Measurements from ENCODE around the gene SLC10A7. TPM values are rescaled to one million over a fixed set of nuclear protein-coding genes. Genes with fewer than 3 reads are reported as not detected.
A peak's percentile ranks its signal among the peaks of the same experiment; 100 is the strongest.

The SLC10A7 gene
- total RNA-seq, 2 donors from 2014 or later, result 14.3 to 16.8 TPM

- DNase-seq (ENCODE audit: low spot score), result no peak
- intact Hi-C loops (cut with DNase I), result no loop called here
These were observed 239.1 kb downstream of the SLC10A7 start for GRCh38 chr4:146282657-146283056.

GRCh38 chr4:146278986-146279385 is 242.8 kb downstream of the SLC10A7 start:
- intact Hi-C loops (cut with DNase I), result no loop called here
- DNase-seq (ENCODE audit: low spot score), result no peak

GRCh38 chr4:146275370-146275769 is 246.4 kb downstream of the SLC10A7 start:
- DNase-seq (ENCODE audit: low spot score), result no peak

GRCh38 chr4:146274774-146275173 is 247.0 kb downstream of the SLC10A7 start:
- DNase-seq (ENCODE audit: low spot score), result no peak
- intact Hi-C loops (cut with DNase I), result no loop called here

More at GRCh38 chr4:146275370-146275769, 246.4 kb downstream of the SLC10A7 start:
- intact Hi-C loops (cut with DNase I), result no loop called here

GRCh38 chr4:146273204-146273901 is 248.4 kb downstream of the SLC10A7 start:
- intact Hi-C loops (cut with DNase I), result no loop called here
- no peak for DNase-seq (ENCODE audit: low spot score)

GRCh38 chr4:146271466-146271865 is 250.3 kb downstream of the SLC10A7 start:
- no peak for DNase-seq (ENCODE audit: low spot score)
- intact Hi-C loops (cut with DNase I), result no loop called here

- DNase-seq (ENCODE audit: low spot score), result no peak
- intact Hi-C loops (cut with DNase I), result no loop called here
These were observed 252.5 kb downstream of the SLC10A7 start for GRCh38 chr4:146269228-146269653.

GRCh38 chr4:146267826-146268225 is 253.9 kb downstream of the SLC10A7 start:
- intact Hi-C loops (cut with DNase I), result no loop called here
- DNase-seq (ENCODE audit: low spot score), result no peak

- DNase-seq (ENCODE audit: low spot score), result no peak
- intact Hi-C loops (cut with DNase I), result no loop called here
These were observed 255.7 kb downstream of the SLC10A7 start for GRCh38 chr4:146265950-146266490.

GRCh38 chr4:146263793-146264192 is 257.9 kb downstream of the SLC10A7 start:
- intact Hi-C loops (cut with DNase I), result no loop called here

GRCh38 chr4:146261041-146261440 is 260.7 kb downstream of the SLC10A7 start:
- intact Hi-C loops (cut with DNase I), result no loop called here
- no peak for DNase-seq (ENCODE audit: low spot score)

More at GRCh38 chr4:146263793-146264192, 257.9 kb downstream of the SLC10A7 start:
- no peak for DNase-seq (ENCODE audit: low spot score)

- no peak for DNase-seq (ENCODE audit: low spot score)
- intact Hi-C loops (cut with DNase I), result no loop called here
These were observed 261.2 kb downstream of the SLC10A7 start for GRCh38 chr4:146260521-146260920.

GRCh38 chr4:146257511-146257910 is 264.2 kb downstream of the SLC10A7 start:
- DNase-seq (ENCODE audit: low spot score), result no peak
- intact Hi-C loops (cut with DNase I), result no loop called here

GRCh38 chr4:146256328-146256727 is 265.4 kb downstream of the SLC10A7 start:
- intact Hi-C loops (cut with DNase I), result no loop called here

GRCh38 chr4:146255874-146256273 is 265.9 kb downstream of the SLC10A7 start:
- DNase-seq (ENCODE audit: low spot score), result no peak
- intact Hi-C loops (cut with DNase I), result no loop called here

More at GRCh38 chr4:146256328-146256727, 265.4 kb downstream of the SLC10A7 start:
- no peak for DNase-seq (ENCODE audit: low spot score)

GRCh38 chr4:146255463-146255862 is 266.3 kb downstream of the SLC10A7 start:
- intact Hi-C loops (cut with DNase I), result no loop called here
- DNase-seq (ENCODE audit: low spot score), result no peak

GRCh38 chr4:146252969-146253611 is 268.6 kb downstream of the SLC10A7 start:
- intact Hi-C loops (cut with DNase I), result no loop called here
- DNase-seq (ENCODE audit: low spot score), result no peak

- intact Hi-C loops (cut with DNase I), result no loop called here
- DNase-seq (ENCODE audit: low spot score), result no peak
These were observed 274.4 kb downstream of the SLC10A7 start for GRCh38 chr4:146247356-146247755.

GRCh38 chr4:146246381-146246780 is 275.4 kb downstream of the SLC10A7 start:
- intact Hi-C loops (cut with DNase I), result no loop called here

GRCh38 chr4:146245850-146246249 is 275.9 kb downstream of the SLC10A7 start:
- peak; percentile 90 for DNase-seq (ENCODE audit: low spot score)
- intact Hi-C loops (cut with DNase I), result no loop called here

More at GRCh38 chr4:146246381-146246780, 275.4 kb downstream of the SLC10A7 start:
- no peak for DNase-seq (ENCODE audit: low spot score)

- intact Hi-C loops (cut with DNase I), result no loop called here
- peak; percentile 83 for DNase-seq (ENCODE audit: low spot score)
These were observed 276.5 kb downstream of the SLC10A7 start for GRCh38 chr4:146245246-146245645.
